Loucy (cell line): ENCODE measurements around the gene SCGB3A2.

ENCODE experiments used
- CTCF ChIP-seq: fragments of 200-600 bp; sonication (generic); conservative IDR thresholded peaks from 2 replicates; pipeline ENCODE4 v1.5.1; 2014; ENCODE audit warnings: mild to moderate bottlenecking, antibody characterized with exemption, low read length
- EZH2phosphoT487 ChIP-seq: fragments of 200-600 bp; IDR thresholded peaks from 2 replicates; pipeline ENCODE4 v1.6.1; 2018; ENCODE audit warnings: antibody characterized with exemption, mild to moderate bottlenecking, moderate library complexity, borderline replicate concordance

GRCh38 chr5:147863454-147864158 is 14.9 kb upstream of the SCGB3A2 start:
- TF ChIP-seq CTCF (no peak), EZH2phosphoT487 (no peak)
